Left renal cortex interstitium (tissue), 4 donors: ENCODE data around the gene AGPAT1. TPM values are rescaled to one million over a fixed set of nuclear protein-coding genes. Genes with fewer than 3 reads are reported as not detected.
A peak's percentile ranks its signal among the peaks of the same experiment; 100 is the strongest.

Source experiments
- DNase-seq, 4 donors: peaks; one replicate each; pipeline ENCODE4 v3.0.0-alpha.2; 2013; ENCODE audit warnings: low read depth in 4 of 4, low spot score in 2 of 4, missing footprints in 1 of 4
- polyA plus RNA-seq, 4 donors: library from polyadenylated mRNA; unstranded; fragments of 120-200 nt; gene quantifications; one replicate each; pipeline ENCODE4 v1.2.1, GENCODE V29; 2013; ENCODE audit not compliant: insufficient read length in 4 of 4

AGPAT1 gene
- polyA plus RNA-seq, 4 donors: 93.4 to 114 (median 104) TPM

GRCh38 chr6:32127409-32127716 is 48.5 kb downstream of the AGPAT1 start:
- DNase-seq: no peak

GRCh38 chr6:32126880-32127279 is 49.0 kb downstream of the AGPAT1 start:
- DNase-seq: no peak

- DNase-seq: no peak
Measured at GRCh38 chr6:32123681-32124080, 52.2 kb downstream of the AGPAT1 start.

DNA sequence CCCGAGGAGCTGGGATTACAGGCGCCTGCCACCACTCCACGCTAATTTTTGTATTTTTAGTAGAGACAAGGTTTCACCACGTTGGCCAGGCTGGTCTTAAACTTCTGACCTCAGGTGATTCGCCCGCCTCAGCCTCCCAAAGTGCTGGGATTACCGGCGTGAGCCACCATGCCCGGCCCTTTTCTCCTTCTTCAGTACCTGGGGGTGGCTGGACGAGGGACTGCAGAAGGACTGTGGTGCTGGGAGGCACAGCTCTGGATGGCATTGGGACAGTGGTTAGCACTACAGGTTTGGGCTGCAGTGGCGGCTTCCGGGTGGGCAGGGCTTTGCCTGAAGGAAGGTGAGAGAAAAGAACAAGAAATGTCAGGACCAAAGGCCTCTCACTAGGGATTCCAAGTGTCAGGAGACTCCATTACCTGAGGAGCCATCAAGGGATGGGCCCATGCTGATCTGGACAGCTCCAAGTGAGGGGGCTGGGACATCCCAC is 55.3 kb downstream of the AGPAT1 start:
- DNase-seq: no peak

DNA sequence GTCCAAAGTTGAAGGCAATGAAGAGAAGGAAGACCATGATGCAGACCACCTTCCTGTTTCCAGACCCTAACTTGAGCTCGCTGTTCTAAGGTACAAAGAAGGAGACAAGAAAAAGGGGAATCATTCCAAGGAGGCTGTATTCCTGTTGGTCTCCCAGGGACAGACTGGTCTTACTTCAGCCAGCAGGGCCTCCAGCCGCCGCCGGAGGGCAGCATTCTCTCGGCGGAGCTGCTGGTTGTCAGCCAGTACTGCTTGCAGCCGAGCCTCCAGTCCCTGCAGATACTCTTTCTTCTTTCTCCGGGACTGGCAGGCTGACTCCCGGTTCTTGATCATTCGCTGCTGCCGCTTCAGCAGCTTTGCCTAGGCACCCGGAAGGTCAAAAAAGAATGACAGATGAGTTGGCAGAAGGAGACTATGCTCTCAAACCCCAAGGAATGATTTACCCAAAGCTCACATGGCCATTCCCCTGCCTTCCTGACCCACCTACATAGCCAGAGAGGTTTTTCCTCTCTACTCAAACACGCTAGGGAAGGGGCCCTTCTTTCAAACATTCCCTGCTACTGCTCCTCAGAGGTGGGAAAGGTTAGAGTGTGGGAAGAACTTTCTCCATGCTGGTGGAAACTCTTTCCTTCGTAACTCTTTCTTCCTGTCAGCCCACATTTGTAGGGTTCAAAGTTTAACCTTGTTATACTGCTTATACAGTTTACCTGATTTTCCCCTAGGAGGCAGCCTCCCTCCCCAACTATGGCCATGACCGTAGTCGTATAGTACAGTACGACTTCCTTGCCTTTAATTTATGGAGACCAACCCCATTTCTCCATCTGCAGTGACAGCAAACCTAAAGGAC is 56.9 kb downstream of the AGPAT1 start:
- DNase-seq: peak in 3 of 4 donors; percentile 54 to 75 (median 67)

Other genes starting within 250 kb of the AGPAT1 start
- 1 to 10 TPM; 3.1 to 4.1 (median 3.7) TPM for gene C2, start 248.4 kb downstream of the AGPAT1 start, polyA plus RNA-seq
- gene CFB, start 230.0 kb downstream of the AGPAT1 start, polyA plus RNA-seq: 10 to 100 TPM in 1 of 4 donors, 1 to 10 TPM in 3; 6.5 to 22.2 (median 7.1) TPM
- gene NELFE, start 217.1 kb downstream of the AGPAT1 start, polyA plus RNA-seq: 100 to 1,000 TPM in 1 of 4 donors, 10 to 100 TPM in 3; 88.5 to 105 (median 91.7) TPM
- 10 to 100 TPM; 36.4 to 56.9 (median 45.8) TPM for gene SKIC2, start 216.9 kb downstream of the AGPAT1 start, polyA plus RNA-seq
- gene DXO, start 203.9 kb downstream of the AGPAT1 start, polyA plus RNA-seq: 10 to 100 TPM; 22.9 to 42.2 (median 32.9) TPM
- 10 to 100 TPM; 11.9 to 24.1 (median 15.8) TPM for gene C4A, start 194.0 kb downstream of the AGPAT1 start, polyA plus RNA-seq
- 10 to 100 TPM; 10.7 to 24.8 (median 17.0) TPM for gene C4B, start 161.3 kb downstream of the AGPAT1 start, polyA plus RNA-seq
- 1 to 10 TPM in 2 of 4 donors, under 1 TPM in 2; 0.61 to 1.4 (median 1.1) TPM for gene CYP21A2, start 137.7 kb downstream of the AGPAT1 start, polyA plus RNA-seq
- gene TNXB, start 66.7 kb downstream of the AGPAT1 start, polyA plus RNA-seq: 1 to 10 TPM; 2.7 to 4.9 (median 4.9) TPM
- gene ATF6B, start 47.8 kb downstream of the AGPAT1 start, polyA plus RNA-seq: 100 to 1,000 TPM in 1 of 4 donors, 10 to 100 TPM in 3; 88.4 to 123 (median 95.4) TPM
- gene FKBPL, start 45.8 kb downstream of the AGPAT1 start, polyA plus RNA-seq: 1 to 10 TPM; 6.3 to 9.6 (median 7.7) TPM
- gene PRRT1, start 24.1 kb downstream of the AGPAT1 start, polyA plus RNA-seq: 1 to 10 TPM; 2.2 to 4.4 (median 3.1) TPM
- gene PPT2, start 21.9 kb downstream of the AGPAT1 start, polyA plus RNA-seq: 10 to 100 TPM; 27.9 to 50.9 (median 36.7) TPM
- 10 to 100 TPM; 12.0 to 46.0 (median 32.2) TPM for gene EGFL8, start 11.5 kb downstream of the AGPAT1 start, polyA plus RNA-seq
- gene RNF5, start 2.3 kb upstream of the AGPAT1 start, polyA plus RNA-seq: 100 to 1,000 TPM in 3 of 4 donors, 10 to 100 TPM in 1; 95.7 to 113 (median 106) TPM
- gene AGER, start 8.2 kb upstream of the AGPAT1 start, polyA plus RNA-seq: 10 to 100 TPM; 10.8 to 37.0 (median 20.3) TPM
- gene PBX2, start 14.1 kb upstream of the AGPAT1 start, polyA plus RNA-seq: 100 to 1,000 TPM; 150 to 221 (median 179) TPM
- 10 to 100 TPM in 3 of 4 donors, 1 to 10 TPM in 1; 9.5 to 12.0 (median 11.3) TPM for gene GPSM3, start 16.6 kb upstream of the AGPAT1 start, polyA plus RNA-seq
- gene NOTCH4, start 48.0 kb upstream of the AGPAT1 start, polyA plus RNA-seq: 10 to 100 TPM; 14.9 to 30.8 (median 18.4) TPM
- gene TSBP1, start 195.8 kb upstream of the AGPAT1 start, polyA plus RNA-seq: under 1 TPM in 1 of 4 donors, not detected in 3; 0.24 TPM
- 1 to 10 TPM in 2 of 4 donors, under 1 TPM in 2; 0.14 to 1.8 (median 0.85) TPM for gene BTNL2, start 231.1 kb upstream of the AGPAT1 start, polyA plus RNA-seq